Small intestine (tissue), 7 donors: ENCODE results near the gene NCK1. TPM values are rescaled to one million over a fixed set of nuclear protein-coding genes. Genes with fewer than 3 reads are reported as not detected.
"Not testable (repeated sequence)": the region's sequence is repeated elsewhere in the genome, so short reads cannot be mapped to it uniquely, and the experiment has no call there.

Experiments
- DNase-seq, 2 donors: peaks; one replicate each; pipeline versions ENCODE4 v3.0.0 to v3.0.0-alpha.2; 2013
- FAIRE-seq: peaks from 2 replicates; lab custom pipeline; 2012; peaks lifted over from hg19 to GRCh38; lab: Jason Lieb, UNC
- H3K27ac ChIP-seq, 3 donors: one replicate each; pipeline ENCODE4 v1.5.1; 2013; ENCODE audit warnings: low read length in 2 of 3, mild to moderate bottlenecking in 2 of 3, control low read depth in 1 of 3, inconsistent platforms in 1 of 3, low read depth in 1 of 3, moderate library complexity in 1 of 3
- H3K27me3 ChIP-seq, 3 donors: one replicate each; pipeline ENCODE4 v1.6.1; 2013; ENCODE audit warnings: low read length in 3 of 3, inconsistent platforms in 1 of 3; ENCODE audit not compliant: control insufficient read depth in 3 of 3, insufficient read depth in 3 of 3
- H3K36me3 ChIP-seq, 3 donors: one replicate each; pipeline ENCODE4 v1.6.1; 2013; ENCODE audit warnings: low read length in 3 of 3, inconsistent platforms in 1 of 3, low read depth in 1 of 3, mild to moderate bottlenecking in 1 of 3, moderate library complexity in 1 of 3; ENCODE audit not compliant: control insufficient read depth in 3 of 3, insufficient read depth in 2 of 3
- H3K4me1 ChIP-seq, 3 donors: one replicate each; pipeline ENCODE4 v1.6.1; 2013; ENCODE audit warnings: low read length in 2 of 3, inconsistent platforms in 1 of 3, low read depth in 1 of 3, mild to moderate bottlenecking in 1 of 3, moderate library complexity in 1 of 3; ENCODE audit not compliant: control insufficient read depth in 3 of 3, insufficient read depth in 2 of 3
- H3K4me3 ChIP-seq, 3 donors: one replicate each; pipeline ENCODE4 v1.5.1; 2013; ENCODE audit warnings: low read length in 3 of 3, control low read depth in 1 of 3, inconsistent platforms in 1 of 3, low read depth in 1 of 3, mild to moderate bottlenecking in 1 of 3, moderate library complexity in 1 of 3
- H3K9me3 ChIP-seq, 2 donors: one replicate each; pipeline ENCODE4 v1.6.1; 2013; ENCODE audit warnings: low read depth in 1 of 2, low read length in 1 of 2; ENCODE audit not compliant: control insufficient read depth in 2 of 2, insufficient read depth in 1 of 2
- WGBS, 3 donors: extraction: QIAGEN DNeasy Blood & Tissue Kit; methylation state at CpG; one replicate each; pipeline ENCODE4 v1.1.7; 2013; 5-methylcytosine and 5-hydroxymethylcytosine counted together
- polyA plus RNA-seq, 4 donors: library from polyadenylated mRNA; stranded (reverse) in 3 of 4; unstranded in 1 of 4; fragments of 200-250 nt in 3 of 4; fragments of 120-200 nt in 1 of 4; gene quantifications; one replicate each; pipeline versions ENCODE4 v1.2.1 to v1.2.3, GENCODE V29; 2013
- donor health status: healthy with polysubstance abuse.
- donor health status: control.
- donor health status: control.
- donor health status: Bipolar disorder and iron deficiency.
- donor health status: healthy.

Gene NCK1
- polyA plus RNA-seq, 4 donors, result 8.9 to 28.4 (median 15.2) TPM

- no peaks in the 10 kb centered on the region for H3K4me1 ChIP-seq
- FAIRE-seq (no peak), DNase-seq (no peak)
- WGBS, 3 donors, result 80 to 86% (median 83%) methylated on average over 4 of the region's 4 CpGs
- H3K27ac ChIP-seq, result no peak overlapping the region
- H3K27me3 ChIP-seq, result no peaks in the 10 kb centered on the region
- H3K4me3 ChIP-seq, result no peak overlapping the region
- no peaks in the 10 kb centered on the region for H3K36me3 ChIP-seq
- no peaks in the 10 kb centered on the region for H3K9me3 ChIP-seq
Observed at GRCh38 chr3:136852180-136852579, 9.8 kb upstream of the NCK1 start.

GRCh38 chr3:136856665-136857064 lies 5.3 kb upstream of the NCK1 start:
- FAIRE-seq (no peak), DNase-seq (no peak)
- Histone ChIP-seq H3K9me3 (no peaks in the 10 kb centered on the region), H3K4me3 (no peak overlapping the region), H3K27ac (no peak overlapping the region), H3K27me3 (no peaks in the 10 kb centered on the region), H3K4me1 (peaks cover 0 to 5% (median 0%) of the 10 kb centered on the region in 3 donors), H3K36me3 (no peaks in the 10 kb centered on the region)

- Histone ChIP-seq H3K27me3 (no peaks in the 10 kb centered on the region), H3K27ac (peak overlapping the region in 1 of 3 donors; percentile 15), H3K9me3 (no peaks in the 10 kb centered on the region), H3K4me1 (peaks cover 0 to 5% (median 1%) of the 10 kb centered on the region in 3 donors), H3K4me3 (no peak overlapping the region), H3K36me3 (no peaks in the 10 kb centered on the region)
- no peak for FAIRE-seq
- DNase-seq, result no peak
Observed at GRCh38 chr3:136858381-136858780, 3.6 kb upstream of the NCK1 start.

GRCh38 chr3:136860541-136860940 lies 1.5 kb upstream of the NCK1 start:
- Histone ChIP-seq H3K27me3 (no peaks in the 10 kb centered on the region), H3K9me3 (no peaks in the 10 kb centered on the region), H3K4me3 (peak overlapping the region in 1 of 3 donors; percentile 96), H3K27ac (no peak overlapping the region), H3K36me3 (peaks cover 0 to 2% (median 0%) of the 10 kb centered on the region in 3 donors), H3K4me1 (peaks cover 0 to 8% (median 5%) of the 10 kb centered on the region in 3 donors)
- FAIRE-seq, result no peak
- DNase-seq, result no peak
- WGBS, 3 donors, result 58 to 77% (median 66%) methylated on average over 4 of the region's 4 CpGs

GRCh38 chr3:136862617-136863322 lies 762 bp downstream of the NCK1 start:
- Histone ChIP-seq H3K4me1 (peaks cover 0 to 8% (median 5%) of the 10 kb centered on the region in 3 donors), H3K27ac (peak overlapping the region; percentile 76 to 96 (median 93)), H3K27me3 (no peaks in the 10 kb centered on the region), H3K9me3 (no peaks in the 10 kb centered on the region), H3K36me3 (peaks cover 0 to 3% (median 0%) of the 10 kb centered on the region in 3 donors), H3K4me3 (peak overlapping the region; percentile 74 to 96 (median 81))
- DNase-seq, result peak; percentile 51 to 85
- WGBS, 3 donors, result 0 to 1% (median 0%) methylated on average over 26 to 39 of the region's 39 CpGs
- no peak for FAIRE-seq

GRCh38 chr3:136869282-136869681 lies 7.3 kb downstream of the NCK1 start:
- Histone ChIP-seq H3K27me3 (no peaks in the 10 kb centered on the region), H3K4me1 (no peaks in the 10 kb centered on the region), H3K4me3 (no peak overlapping the region), H3K9me3 (peaks cover 0 to 30% of the 10 kb centered on the region in 2 donors), H3K36me3 (peaks cover 0 to 34% (median 5%) of the 10 kb centered on the region in 3 donors), H3K27ac (no peak overlapping the region)
- no peak for DNase-seq
- 98% methylated on average over 9 of the region's 9 CpGs for WGBS, 3 donors
- FAIRE-seq, result no peak

- FAIRE-seq, result not testable (repeated sequence)
Observed at GRCh38 chr3:136872258-136872657, 10.2 kb downstream of the NCK1 start.

GRCh38 chr3:136879510-136879909 lies 17.5 kb downstream of the NCK1 start:
- not testable (repeated sequence) for H3K27me3 ChIP-seq, DNase-seq, H3K36me3 ChIP-seq, H3K4me1 ChIP-seq, H3K4me3 ChIP-seq, H3K9me3 ChIP-seq, H3K27ac ChIP-seq, FAIRE-seq
- WGBS, 3 donors, result 96 to 100% (median 97%) methylated on average over 2 of the region's 2 CpGs

More at GRCh38 chr3:136872258-136872657, 10.2 kb downstream of the NCK1 start:
- DNase-seq, H3K4me3 ChIP-seq, H3K4me1 ChIP-seq, H3K27me3 ChIP-seq, H3K27ac ChIP-seq: not testable (repeated sequence)
- Histone ChIP-seq H3K9me3 (peaks cover 0 to 31% of the 10 kb centered on the region in 2 donors), H3K36me3 (peaks cover 0 to 33% (median 5%) of the 10 kb centered on the region in 3 donors)
- WGBS, 3 donors, result 95 to 96% (median 96%) methylated on average over 3 of the region's 3 CpGs
